ENCODE measurements around the gene ACTN4.

DNA sequence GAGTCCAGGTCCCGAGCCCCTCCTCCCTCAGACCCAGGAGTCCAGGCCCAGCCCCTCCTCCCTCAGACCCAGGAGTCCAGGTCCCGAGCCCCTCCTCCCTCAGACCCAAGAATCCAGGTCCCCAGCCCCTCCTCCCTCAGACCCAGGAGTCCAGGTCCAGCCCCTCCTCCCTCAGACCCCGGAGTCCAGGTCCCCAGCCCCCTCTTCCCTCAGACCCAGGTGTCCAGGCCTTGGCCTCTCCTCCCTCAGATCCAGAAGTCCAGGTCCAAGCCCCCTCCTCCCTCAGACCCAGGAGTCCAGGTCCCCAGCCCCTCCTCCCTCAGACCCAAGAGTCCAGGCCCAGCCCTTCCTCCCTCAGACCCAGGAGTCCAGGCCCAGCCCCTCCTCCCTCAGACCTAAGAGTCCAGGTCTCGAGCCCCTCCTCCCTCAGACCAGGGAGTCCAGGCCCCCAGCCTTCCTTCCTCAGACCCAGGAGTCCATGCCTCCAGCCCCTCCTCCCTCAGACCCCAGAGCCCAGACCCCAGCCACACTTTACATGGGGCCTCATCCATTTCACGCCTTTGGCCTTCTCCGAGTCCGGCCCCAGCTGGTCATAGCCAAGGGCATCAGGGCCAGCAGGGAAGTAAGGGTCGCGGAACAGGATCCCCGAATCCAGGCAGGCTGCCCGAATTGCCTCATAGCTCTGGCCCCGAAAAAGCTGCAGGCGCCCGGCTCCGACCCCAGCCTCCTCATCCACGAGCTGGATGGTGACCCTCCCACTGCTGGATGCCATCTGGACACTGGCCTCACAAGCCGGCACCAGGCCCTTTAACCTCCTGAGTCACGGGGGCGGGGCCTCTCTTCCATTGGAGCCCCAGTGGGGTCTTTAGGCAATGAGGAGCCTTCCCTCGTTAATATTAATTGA lies 96.2 kb downstream of the ACTN4 start:
- TF ChIP-seq CTCF (IDR thresholded peaks at IDR 0.05; ENCODE audit: low read depth, low read length) (no peak), EZH2phosphoT487 (IDR thresholded peaks at IDR 0.05; ENCODE audit: low read depth) (no peak)

All from OCI-LY3 (cell line).